Right cardiac atrium (tissue), 5 donors: ENCODE results near the gene CDK6. TPM values are rescaled to one million over a fixed set of nuclear protein-coding genes. Genes with fewer than 3 reads are reported as not detected.

Source experiments
- ATAC-seq, 2 donors: fragments of 200-7000 bp; cut with Tn5 transposase; one replicate each; pipeline versions ENCODE4 v1.8.0 to v1.9.1; 2020; ENCODE audit warnings: moderate library complexity in 2 of 2, mild to moderate bottlenecking in 1 of 2
- DNase-seq, 3 donors: peaks; one replicate each; pipeline ENCODE4 v3.0.0-alpha.2; 2020
- H3K27ac ChIP-seq: one replicate; pipeline ENCODE4 v1.5.1; 2013; ENCODE audit warnings: mild to moderate bottlenecking, low read length, control low read depth, moderate library complexity
- H3K27me3 ChIP-seq: one replicate; pipeline ENCODE4 v1.6.1; 2013; ENCODE audit not compliant: control insufficient read depth, insufficient read depth
- H3K4me1 ChIP-seq: one replicate; pipeline ENCODE4 v1.6.1; 2013; ENCODE audit warnings: low read length; ENCODE audit not compliant: control insufficient read depth, insufficient read depth
- H3K4me3 ChIP-seq: one replicate; pipeline ENCODE4 v1.5.1; 2013; ENCODE audit warnings: low read length, control low read depth
- H3K9me3 ChIP-seq: one replicate; pipeline ENCODE4 v1.6.1; 2013; ENCODE audit warnings: low read length; ENCODE audit not compliant: control insufficient read depth
- WGBS: extraction: QIAGEN DNeasy Blood & Tissue Kit; methylation state at CpG from one replicate; pipeline ENCODE4 v1.1.7; 2013; 5-methylcytosine and 5-hydroxymethylcytosine counted together
- intact Hi-C, 4 donors: fragments of 100-400 bp; cut with DNase I; formaldehyde crosslinking; loops; one replicate each; pipeline versions ENCODE4 v1.11.0 to v1.14.0; 2022 to 2023
- polyA plus RNA-seq: library from polyadenylated mRNA; stranded (reverse); fragments of 200-250 nt; gene quantifications from one replicate; pipeline ENCODE4 v1.2.3, GENCODE V29; 2013
- total RNA-seq, 4 donors: library from RNA; stranded (reverse); fragmentation: NEBNext Ultra II Directional; extraction: Animal tissue kit (Norgen Biotek cat#: 25700); gene quantifications; one replicate each; pipeline ENCODE4 v1.2.1, GENCODE V29; 2021
- donor health status: healthy with polysubstance abuse.
- donor health status: DM: no; HTN: yes; CAD: no.
- donor health status: DM: no; HTN: no; CAD: no.
- donor health status: DM: no; HTN: yes; CAD: no; lungs with severe emphysema.
- donor health status: DM: yes; HTN: yes; CAD: no.

CDK6 gene
- total and polyA plus RNA-seq, 5 donors: 1.8 to 9.7 (median 9.0) TPM

DNA sequence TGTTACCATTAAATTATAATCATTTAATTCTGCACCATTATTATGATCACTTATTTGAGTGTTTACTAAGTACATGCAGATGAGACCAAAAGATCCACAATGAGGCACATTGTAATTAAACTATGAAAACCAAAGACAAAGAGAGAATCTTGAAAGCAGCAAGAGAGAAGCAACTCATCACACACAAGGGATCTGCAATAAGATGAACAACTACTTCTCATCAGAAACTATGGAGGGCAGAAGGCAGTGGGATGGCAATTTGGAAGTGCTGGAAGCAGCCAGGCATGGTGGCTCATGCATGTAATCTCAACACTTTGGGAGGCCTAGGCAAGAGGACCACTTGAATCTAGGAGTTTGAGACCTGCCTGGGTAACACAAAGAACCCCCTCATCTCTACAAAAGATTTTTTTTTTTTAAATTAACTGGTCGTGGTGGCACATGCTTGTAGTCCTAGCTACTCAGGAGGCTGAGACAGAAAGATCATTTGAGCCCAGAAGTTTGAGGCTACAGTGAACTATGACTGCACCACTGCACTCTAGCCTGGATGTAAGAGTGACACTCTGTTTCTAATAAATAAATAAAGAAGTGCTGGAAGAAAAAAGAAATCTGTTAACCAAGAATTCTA lies 47.7 kb downstream of the CDK6 start:
- Histone ChIP-seq H3K27ac (no peak overlapping the region), H3K4me1 (peaks cover 9% of the 10 kb centered on the region), H3K9me3 (no peaks in the 10 kb centered on the region), H3K4me3 (no peak overlapping the region), H3K27me3 (no peaks in the 10 kb centered on the region)
- intact Hi-C loops: loop anchor here in 1 of 4 donors (10.0 kb wide), 1 partner anchor 46 kb away; the partner anchor contains the start of gene CDK6
- ATAC-seq: no peak
- DNase-seq: no peak
- 91% methylated on average over 1 of the region's 1 CpG for WGBS

DNA sequence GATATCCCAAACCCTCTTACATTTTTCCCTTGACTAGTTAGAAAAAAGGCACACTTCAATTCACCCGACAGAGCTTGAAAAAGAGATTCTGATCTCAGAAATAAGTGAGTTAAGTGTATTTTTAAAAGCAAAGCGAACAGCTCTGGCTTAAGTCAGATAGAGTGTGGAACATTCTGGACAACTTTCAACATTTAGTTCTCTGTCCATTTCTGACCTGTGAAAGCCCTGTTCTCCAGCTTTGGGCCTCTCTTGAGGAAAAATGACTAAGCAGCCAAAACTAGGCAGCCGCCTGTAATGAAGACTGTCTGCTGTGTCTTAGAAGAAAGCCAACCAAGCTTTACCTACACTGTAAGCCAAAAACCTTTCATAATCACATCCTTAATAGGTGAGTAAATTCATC lies 50.5 kb downstream of the CDK6 start:
- Histone ChIP-seq H3K4me3 (no peak overlapping the region), H3K9me3 (no peaks in the 10 kb centered on the region), H3K4me1 (peaks cover 8% of the 10 kb centered on the region), H3K27ac (no peak overlapping the region), H3K27me3 (no peaks in the 10 kb centered on the region)
- WGBS: 44% methylated on average over 3 of the region's 3 CpGs
- DNase-seq: no peak
- peak; percentile 39 to 72 for ATAC-seq
- intact Hi-C loops: loop anchor here in 1 of 4 donors (10.0 kb wide), 1 partner anchor 49 kb away; the partner anchor contains the start of gene CDK6

DNA sequence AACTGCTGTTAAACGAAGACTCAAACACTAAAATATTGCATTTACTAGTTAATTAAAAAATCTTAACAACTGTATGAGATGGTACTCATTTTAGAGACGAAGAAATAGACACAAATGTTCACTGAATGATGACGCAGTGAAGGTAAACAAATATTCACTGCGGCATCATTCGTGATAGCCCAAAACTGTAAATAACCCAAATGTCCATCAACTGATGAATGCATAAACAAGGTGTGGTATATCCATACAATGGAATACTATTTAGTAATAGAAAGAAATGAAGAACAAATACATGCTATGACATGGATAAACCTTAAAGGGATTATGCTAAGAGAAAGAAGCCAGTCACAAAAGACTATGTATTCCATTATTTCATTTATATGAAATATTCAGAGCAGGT lies 51.4 kb downstream of the CDK6 start:
- ATAC-seq (no peak), DNase-seq (no peak)
- Histone ChIP-seq H3K27ac (no peak overlapping the region), H3K4me3 (no peak overlapping the region), H3K9me3 (no peaks in the 10 kb centered on the region), H3K4me1 (peaks cover 5% of the 10 kb centered on the region), H3K27me3 (no peaks in the 10 kb centered on the region)
- WGBS: 96% methylated on average over 5 of the region's 5 CpGs
- intact Hi-C loops: loop anchor here in 2 of 4 donors (5.0 to 10.0 kb wide), 2 partner anchors 47 to 50 kb away; partner anchors contain the start of gene CDK6 (in 1 of the 2)

DNA sequence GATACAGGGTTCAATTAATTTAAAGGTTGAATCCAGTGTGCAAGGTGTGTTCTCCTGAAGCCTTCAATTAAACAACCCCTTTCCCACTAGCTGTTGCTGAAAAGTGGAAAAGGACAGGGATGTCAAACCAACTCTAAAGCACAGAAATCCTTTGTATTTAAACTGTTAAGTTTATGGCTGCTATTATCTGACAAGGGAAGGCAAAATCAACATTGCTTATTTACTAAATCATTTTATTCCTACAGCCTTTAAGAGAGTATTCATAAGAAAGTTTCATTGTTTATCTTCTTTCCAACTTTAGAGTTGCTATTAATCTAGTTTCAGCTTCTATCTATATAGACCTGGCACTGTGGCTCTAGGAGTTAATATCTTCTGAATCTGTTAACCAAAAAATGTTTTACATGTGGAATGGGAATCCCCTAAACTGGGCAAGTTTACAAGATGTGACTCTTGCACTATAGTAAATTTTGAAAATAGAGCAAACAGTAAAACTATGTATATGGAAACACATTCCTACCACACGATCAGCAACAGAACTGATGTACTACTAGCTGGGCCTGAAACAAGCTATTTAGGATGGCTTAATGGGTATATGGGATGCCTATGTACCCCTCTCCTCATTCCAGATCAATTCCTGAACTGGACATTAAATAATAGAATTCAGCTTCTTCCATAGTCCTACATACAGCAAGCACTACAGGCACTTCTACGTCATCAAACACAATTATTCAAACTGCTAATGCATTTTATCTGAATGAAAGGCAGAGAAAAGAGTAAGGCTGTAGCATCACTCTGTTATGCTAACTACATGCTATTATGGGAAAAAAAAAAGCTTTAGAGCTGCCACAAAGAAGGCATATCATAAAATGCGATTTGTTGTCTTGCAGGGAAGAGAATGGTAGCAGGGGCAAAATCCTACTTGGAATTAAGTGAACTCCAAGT lies 52.8 kb downstream of the CDK6 start:
- Histone ChIP-seq H3K4me1 (peaks cover 10% of the 10 kb centered on the region), H3K4me3 (no peak overlapping the region), H3K27ac (no peak overlapping the region), H3K27me3 (no peaks in the 10 kb centered on the region), H3K9me3 (no peaks in the 10 kb centered on the region)
- DNase-seq (no peak), ATAC-seq (no peak)
- intact Hi-C loops: loop anchor here in 2 of 4 donors (5.0 to 10.0 kb wide), 2 partner anchors 49 to 51 kb away; partner anchors contain the start of gene CDK6 (in 1 of the 2)
- WGBS: 89% methylated on average over 3 of the region's 3 CpGs

DNA sequence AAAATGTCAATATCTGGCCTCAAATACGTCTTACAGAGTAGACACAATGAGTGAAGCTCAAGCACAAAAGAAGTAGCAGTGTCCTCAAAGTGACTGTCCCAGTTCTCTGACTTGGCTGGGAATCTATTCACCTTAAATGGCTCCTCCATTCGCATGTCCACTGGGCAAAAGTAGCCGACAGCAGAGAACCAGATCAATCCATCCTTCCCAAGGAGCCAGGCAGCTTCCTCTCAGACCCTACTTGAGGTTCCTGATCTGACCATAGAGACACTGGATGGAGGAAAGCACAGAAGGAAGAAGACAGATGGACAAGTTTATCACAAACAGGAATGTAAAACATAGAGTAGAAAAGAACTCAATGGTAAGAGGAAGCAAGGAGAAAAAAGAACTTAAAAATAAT lies 53.5 kb downstream of the CDK6 start:
- peaks cover 10% of the 10 kb centered on the region for H3K4me1 ChIP-seq
- ATAC-seq (no peak), DNase-seq (no peak)
- no peak overlapping the region for H3K4me3 ChIP-seq
- WGBS: 78% methylated on average over 3 of the region's 3 CpGs
- H3K27ac ChIP-seq: no peak overlapping the region
- H3K27me3 ChIP-seq: no peaks in the 10 kb centered on the region
- intact Hi-C loops: loop anchor here in 2 of 4 donors (5.0 to 10.0 kb wide), 2 partner anchors 49 to 52 kb away; partner anchors contain the start of gene CDK6 (in 1 of the 2)
- H3K9me3 ChIP-seq: no peaks in the 10 kb centered on the region

DNA sequence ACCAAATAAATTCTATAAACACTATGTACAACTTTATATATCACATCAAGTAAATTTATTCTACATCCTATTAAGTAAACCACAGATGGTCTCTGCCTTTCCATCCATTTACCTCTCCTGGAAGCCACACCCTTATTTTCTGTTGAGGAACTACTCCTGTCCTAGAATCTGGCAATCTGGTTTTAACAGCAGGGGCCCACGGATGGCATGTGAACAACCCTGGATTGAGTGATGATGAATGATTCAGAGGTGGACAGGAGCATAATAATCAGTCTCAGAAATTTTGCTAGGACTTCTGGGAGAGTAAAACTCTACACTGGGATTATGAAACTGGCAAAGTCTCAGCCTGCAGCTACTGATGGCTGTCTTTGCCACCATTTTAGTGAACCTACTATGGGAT lies 54.1 kb downstream of the CDK6 start:
- ATAC-seq (no peak), DNase-seq (no peak)
- Histone ChIP-seq H3K27me3 (no peaks in the 10 kb centered on the region), H3K4me3 (no peak overlapping the region), H3K4me1 (peaks cover 10% of the 10 kb centered on the region), H3K9me3 (no peaks in the 10 kb centered on the region), H3K27ac (no peak overlapping the region)
- intact Hi-C loops: loop anchor here in 2 of 4 donors (5.0 to 10.0 kb wide), 2 partner anchors 50 to 53 kb away; partner anchors contain the start of gene CDK6 (in 1 of the 2)
- WGBS: 56% methylated on average over 1 of the region's 1 CpG

DNA sequence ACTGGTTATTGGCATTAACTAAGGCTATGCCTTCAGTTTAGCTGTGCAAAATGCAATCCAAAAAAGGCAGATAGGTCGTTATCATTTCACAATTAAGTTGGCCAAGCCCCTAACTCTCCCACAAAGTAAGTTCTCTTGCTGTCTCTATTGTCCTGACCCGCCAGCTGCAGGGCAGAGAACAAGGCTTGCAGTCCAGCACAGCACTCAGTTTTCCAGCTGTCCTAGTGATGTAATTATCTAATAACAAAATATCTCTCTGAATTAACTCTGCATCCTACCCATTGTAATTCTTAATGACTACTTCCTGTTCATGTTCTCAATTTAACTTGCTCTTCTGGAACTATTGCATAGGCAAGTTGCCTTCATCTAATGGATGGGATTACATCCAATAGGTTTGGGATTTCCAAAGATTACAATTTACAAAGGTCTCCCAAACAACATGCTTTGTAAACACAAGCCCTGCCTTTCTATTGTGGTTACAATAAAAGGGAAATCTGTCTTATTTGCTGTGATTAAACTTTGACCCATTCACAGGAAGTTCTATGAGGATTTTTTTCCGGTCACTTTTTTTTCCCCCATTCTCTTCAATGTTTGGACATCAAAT lies 55.2 kb downstream of the CDK6 start:
- intact Hi-C loops: loop anchor here in 2 of 4 donors (5.0 to 10.0 kb wide), 2 partner anchors 51 to 54 kb away; partner anchors contain the start of gene CDK6 (in 1 of the 2)
- DNase-seq: peak in 1 of 3 donors; percentile 63
- Histone ChIP-seq H3K27me3 (no peaks in the 10 kb centered on the region), H3K4me1 (peaks cover 10% of the 10 kb centered on the region), H3K27ac (no peak overlapping the region), H3K4me3 (no peak overlapping the region), H3K9me3 (no peaks in the 10 kb centered on the region)
- ATAC-seq: peak; percentile 72 to 85
- WGBS: 18% methylated on average over 3 of the region's 3 CpGs

DNA sequence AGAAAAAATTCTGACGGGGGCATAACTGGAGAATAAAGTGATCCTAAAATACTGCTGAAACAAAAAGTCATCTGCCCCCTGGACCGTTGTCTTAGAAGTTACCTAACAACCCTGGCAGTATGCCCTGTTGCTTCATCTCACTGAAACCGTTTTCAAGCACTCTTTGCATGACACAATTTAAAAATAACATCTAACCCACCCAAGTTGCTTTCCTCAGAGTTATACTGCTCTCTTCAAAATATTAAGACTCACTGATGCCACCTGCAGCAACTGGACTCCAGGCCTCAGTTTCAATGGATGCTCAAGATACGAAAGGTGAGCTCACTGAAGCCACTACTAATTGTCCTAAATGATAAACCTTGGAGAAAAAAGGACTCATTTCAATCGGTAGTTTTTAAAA lies 57.4 kb downstream of the CDK6 start:
- ATAC-seq (no peak), DNase-seq (no peak)
- Histone ChIP-seq H3K4me1 (peaks cover 8% of the 10 kb centered on the region), H3K27me3 (no peaks in the 10 kb centered on the region), H3K9me3 (no peaks in the 10 kb centered on the region), H3K4me3 (no peak overlapping the region), H3K27ac (no peak overlapping the region)
- intact Hi-C loops: no loop called here
- 43% methylated on average over 5 of the region's 5 CpGs for WGBS

DNA sequence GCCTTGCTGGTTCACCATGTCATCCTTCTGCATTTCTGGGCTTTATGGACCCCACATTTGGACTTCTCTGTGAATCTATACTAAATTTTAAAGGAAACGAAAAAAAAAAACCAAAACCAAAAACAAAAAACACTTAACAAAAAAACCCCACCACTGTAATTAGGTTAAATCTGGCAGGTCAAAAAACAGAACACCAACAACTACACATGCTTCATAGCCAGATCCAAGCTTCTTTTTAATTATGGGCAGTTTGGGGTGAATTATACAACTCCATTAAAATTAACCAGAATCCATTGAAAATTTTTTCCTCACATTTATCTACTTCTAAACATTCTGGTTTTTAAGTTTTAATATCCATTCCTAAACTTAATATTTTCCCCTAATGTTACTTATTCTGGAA lies 58.4 kb downstream of the CDK6 start:
- Histone ChIP-seq H3K27ac (no peak overlapping the region), H3K27me3 (no peaks in the 10 kb centered on the region), H3K4me1 (peaks cover 8% of the 10 kb centered on the region), H3K9me3 (no peaks in the 10 kb centered on the region), H3K4me3 (no peak overlapping the region)
- intact Hi-C loops: no loop called here
- WGBS: 93% methylated on average over 1 of the region's 1 CpG
- no peak for DNase-seq
- ATAC-seq: no peak

DNA sequence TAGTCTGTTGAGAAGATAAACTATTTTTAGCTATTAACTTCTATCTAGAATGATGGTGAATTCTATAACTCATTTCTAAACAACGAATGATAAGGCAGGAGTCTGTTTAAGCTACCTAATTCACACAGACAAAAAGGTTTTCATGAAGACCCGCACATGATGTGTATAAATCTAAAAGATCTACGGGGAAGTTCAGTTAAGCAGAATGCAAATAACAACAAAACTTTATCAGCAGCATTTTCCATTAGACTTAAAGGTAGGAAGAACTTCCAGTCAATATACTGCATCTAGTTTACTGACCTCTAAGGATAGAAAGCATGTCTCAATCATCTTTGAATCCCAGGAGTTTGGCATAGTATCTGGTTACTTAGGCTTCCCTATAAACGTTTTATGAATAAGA lies 62.6 kb downstream of the CDK6 start:
- DNase-seq: no peak
- H3K9me3 ChIP-seq: no peaks in the 10 kb centered on the region
- no peaks in the 10 kb centered on the region for H3K27me3 ChIP-seq
- no peaks in the 10 kb centered on the region for H3K4me1 ChIP-seq
- intact Hi-C loops: no loop called here
- ATAC-seq: no peak
- H3K4me3 ChIP-seq: no peak overlapping the region
- no peak overlapping the region for H3K27ac ChIP-seq
- 72% methylated on average over 4 of the region's 4 CpGs for WGBS
